Esophagus squamous epithelium (tissue), 4 donors: Measurements from ENCODE around the gene KDM1B.

Experiments used
- POLR2A ChIP-seq, 4 donors: fragments of 450-650 bp; IDR thresholded peaks; one replicate each; pipeline ENCODE4 v1.6.1; 2017; ENCODE audit warnings: antibody characterized with exemption in 4 of 4, mild to moderate bottlenecking in 4 of 4, moderate library complexity in 3 of 4
- TF ChIP-seq, protein P1 (sequence below), 6 experiments: fragments of 450-650 bp in 4 of 6; fragments of 200-600 bp in 2 of 6; sonication (generic) in 2 of 6; IDR thresholded peaks; one replicate each; pipeline ENCODE4 v1.5.1; 2016 to 2019; ENCODE audit warnings: antibody characterized with exemption in 6 of 6, mild to moderate bottlenecking in 4 of 6, moderate library complexity in 4 of 6

GRCh38 chr6:18212231-18212630, 57.0 kb downstream of the KDM1B start:
- TF ChIP-seq, protein P1, sequence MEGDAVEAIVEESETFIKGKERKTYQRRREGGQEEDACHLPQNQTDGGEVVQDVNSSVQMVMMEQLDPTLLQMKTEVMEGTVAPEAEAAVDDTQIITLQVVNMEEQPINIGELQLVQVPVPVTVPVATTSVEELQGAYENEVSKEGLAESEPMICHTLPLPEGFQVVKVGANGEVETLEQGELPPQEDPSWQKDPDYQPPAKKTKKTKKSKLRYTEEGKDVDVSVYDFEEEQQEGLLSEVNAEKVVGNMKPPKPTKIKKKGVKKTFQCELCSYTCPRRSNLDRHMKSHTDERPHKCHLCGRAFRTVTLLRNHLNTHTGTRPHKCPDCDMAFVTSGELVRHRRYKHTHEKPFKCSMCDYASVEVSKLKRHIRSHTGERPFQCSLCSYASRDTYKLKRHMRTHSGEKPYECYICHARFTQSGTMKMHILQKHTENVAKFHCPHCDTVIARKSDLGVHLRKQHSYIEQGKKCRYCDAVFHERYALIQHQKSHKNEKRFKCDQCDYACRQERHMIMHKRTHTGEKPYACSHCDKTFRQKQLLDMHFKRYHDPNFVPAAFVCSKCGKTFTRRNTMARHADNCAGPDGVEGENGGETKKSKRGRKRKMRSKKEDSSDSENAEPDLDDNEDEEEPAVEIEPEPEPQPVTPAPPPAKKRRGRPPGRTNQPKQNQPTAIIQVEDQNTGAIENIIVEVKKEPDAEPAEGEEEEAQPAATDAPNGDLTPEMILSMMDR (IDR thresholded peaks at IDR 0.05) = no peak
- no peak for TF ChIP-seq POLR2A (IDR thresholded peaks at IDR 0.05)
